SK-N-SH treated with all-trans-retinoic acid at 6 μM for 48 hours (cell line): ENCODE data around the gene GFRA1.

Experiments used
- PATZ1 ChIP-seq: fragments of 250-450 bp; sonication (Bioruptor Pico); IDR thresholded peaks from 2 replicates; pipeline ENCODE4 v1.8.0; 2020; ENCODE audit warnings: mild to moderate bottlenecking, moderate library complexity, borderline replicate concordance
- ZC3H10 ChIP-seq: fragments of 250-450 bp; sonication (Bioruptor Pico); IDR thresholded peaks from 2 replicates; pipeline ENCODE4 v1.5.1; 2021; ENCODE audit warnings: mild to moderate bottlenecking, moderate library complexity
- ZFP3 ChIP-seq: fragments of 250-450 bp; sonication (Bioruptor Pico); IDR thresholded peaks from 2 replicates; pipeline ENCODE4 v1.5.0; 2020; ENCODE audit warnings: mild to moderate bottlenecking, moderate library complexity
- ZFP30 ChIP-seq: fragments of 450-650 bp; formaldehyde crosslinking; IDR thresholded peaks from 2 replicates; pipeline ENCODE4 v1.5.0; 2022; ENCODE audit warnings: mild to moderate bottlenecking, moderate library complexity
- ZNF565 ChIP-seq: fragments of 450-650 bp; formaldehyde crosslinking; conservative IDR thresholded peaks from 2 replicates; pipeline ENCODE4 v1.5.0; 2020; ENCODE audit warnings: low read depth, mild to moderate bottlenecking, moderate library complexity
- ZNF8 ChIP-seq: fragments of 450-650 bp; formaldehyde crosslinking; IDR thresholded peaks from 2 replicates; pipeline ENCODE4 v1.5.0; 2020; ENCODE audit warnings: mild to moderate bottlenecking, moderate library complexity

- TF ChIP-seq ZNF8 (CRISPR knock-in tag) (no peak), PATZ1 (CRISPR knock-in tag) (no peak), ZFP30 (CRISPR knock-in tag) (no peak), ZFP3 (no peak), ZC3H10 (CRISPR knock-in tag) (no peak), ZNF565 (no peak)
These were observed 31.9 kb upstream of the GFRA1 start for GRCh38 chr10:116304923-116305322.
